Mucosa of stomach (tissue), 1 donor: Measurements from ENCODE around the gene TAF1.
"Not testable (repeated sequence)": the region's sequence is repeated elsewhere in the genome, so short reads cannot be mapped to it uniquely, and the experiment has no call there.

Experiments
- H3K27me3 ChIP-seq: one replicate; pipeline ENCODE4 v1.7.0; 2013; ENCODE audit warnings: mild to moderate bottlenecking, low read length; ENCODE audit not compliant: control insufficient read depth, insufficient read depth
- H3K36me3 ChIP-seq: one replicate; pipeline ENCODE4 v1.7.0; 2013; ENCODE audit warnings: low read length; ENCODE audit not compliant: control insufficient read depth, insufficient read depth
- H3K4me1 ChIP-seq: one replicate; pipeline ENCODE4 v1.7.0; 2013; ENCODE audit warnings: mild to moderate bottlenecking, low read length; ENCODE audit not compliant: control insufficient read depth, insufficient read depth
- H3K4me3 ChIP-seq: one replicate; pipeline ENCODE4 v1.7.0; 2013; ENCODE audit warnings: low read length
- H3K9ac ChIP-seq: one replicate; pipeline ENCODE4 v1.7.0; 2013; ENCODE audit warnings: mild to moderate bottlenecking, low read length, moderate library complexity
- H3K9me3 ChIP-seq: one replicate; pipeline ENCODE4 v1.7.0; 2013; ENCODE audit warnings: mild to moderate bottlenecking, low read length, moderate library complexity; ENCODE audit not compliant: control insufficient read depth
- donor health status: Pancreatic carcinoma.

The TAF1 gene

GRCh38 chrX:71366674-71367256 lies 608 bp downstream of the TAF1 start:
- H3K4me3 ChIP-seq, result peak overlapping the region; percentile 38
- H3K36me3 ChIP-seq, result no peaks in the 10 kb centered on the region
- no peaks in the 10 kb centered on the region for H3K9me3 ChIP-seq
- peak overlapping the region; percentile 75 for H3K9ac ChIP-seq
- peaks cover 4% of the 10 kb centered on the region for H3K4me1 ChIP-seq
- no peaks in the 10 kb centered on the region for H3K27me3 ChIP-seq

- Histone ChIP-seq H3K27me3 (no peaks in the 10 kb centered on the region), H3K36me3 (no peaks in the 10 kb centered on the region), H3K4me3 (peak overlapping the region; percentile 38), H3K9me3 (no peaks in the 10 kb centered on the region), H3K4me1 (peaks cover 4% of the 10 kb centered on the region), H3K9ac (peak overlapping the region; percentile 75)
These were observed 1.2 kb downstream of the TAF1 start for GRCh38 chrX:71367396-71367795.

- Histone ChIP-seq H3K27me3 (no peaks in the 10 kb centered on the region), H3K36me3 (peaks cover under 1% of the 10 kb centered on the region), H3K4me3 (no peak overlapping the region), H3K4me1 (peaks cover 4% of the 10 kb centered on the region), H3K9me3 (no peaks in the 10 kb centered on the region), H3K9ac (no peak overlapping the region)
These were observed 6.2 kb downstream of the TAF1 start for GRCh38 chrX:71372388-71372787.

GRCh38 chrX:71378732-71379131 lies 12.6 kb downstream of the TAF1 start:
- Histone ChIP-seq H3K27me3 (no peaks in the 10 kb centered on the region), H3K4me1 (no peaks in the 10 kb centered on the region), H3K36me3 (peaks cover 7% of the 10 kb centered on the region), H3K9me3 (no peaks in the 10 kb centered on the region), H3K9ac (no peak overlapping the region), H3K4me3 (no peak overlapping the region)

- not testable (repeated sequence) for H3K4me3 ChIP-seq, H3K36me3 ChIP-seq, H3K27me3 ChIP-seq, H3K9ac ChIP-seq, H3K4me1 ChIP-seq, H3K9me3 ChIP-seq
These were observed 25.6 kb downstream of the TAF1 start for GRCh38 chrX:71391725-71392124.

GRCh38 chrX:71393919-71394318 lies 27.8 kb downstream of the TAF1 start:
- Histone ChIP-seq H3K27me3 (no peaks in the 10 kb centered on the region), H3K4me3 (no peak overlapping the region), H3K9ac (no peak overlapping the region), H3K4me1 (no peaks in the 10 kb centered on the region), H3K9me3 (no peaks in the 10 kb centered on the region), H3K36me3 (no peaks in the 10 kb centered on the region)

- Histone ChIP-seq H3K36me3 (no peaks in the 10 kb centered on the region), H3K27me3 (no peaks in the 10 kb centered on the region), H3K9ac (no peak overlapping the region), H3K9me3 (no peaks in the 10 kb centered on the region), H3K4me3 (no peak overlapping the region), H3K4me1 (no peaks in the 10 kb centered on the region)
These were observed 30.4 kb downstream of the TAF1 start for GRCh38 chrX:71396576-71396975.

GRCh38 chrX:71400710-71401109 lies 34.6 kb downstream of the TAF1 start:
- Histone ChIP-seq H3K4me3 (no peak overlapping the region), H3K36me3 (no peaks in the 10 kb centered on the region), H3K27me3 (no peaks in the 10 kb centered on the region), H3K4me1 (no peaks in the 10 kb centered on the region), H3K9me3 (no peaks in the 10 kb centered on the region), H3K9ac (no peak overlapping the region)

- not testable (repeated sequence) for H3K27me3 ChIP-seq, H3K9ac ChIP-seq, H3K36me3 ChIP-seq, H3K4me1 ChIP-seq, H3K9me3 ChIP-seq, H3K4me3 ChIP-seq
These were observed 50.1 kb downstream of the TAF1 start for GRCh38 chrX:71416260-71416659.

- Histone ChIP-seq H3K9me3 (no peaks in the 10 kb centered on the region), H3K9ac (no peak overlapping the region), H3K4me1 (no peaks in the 10 kb centered on the region), H3K27me3 (no peaks in the 10 kb centered on the region), H3K36me3 (no peaks in the 10 kb centered on the region), H3K4me3 (no peak overlapping the region)
These were observed 54.5 kb downstream of the TAF1 start for GRCh38 chrX:71420686-71421085.

GRCh38 chrX:71432733-71433132 lies 66.6 kb downstream of the TAF1 start:
- Histone ChIP-seq H3K36me3 (no peaks in the 10 kb centered on the region), H3K27me3 (no peaks in the 10 kb centered on the region), H3K9me3 (no peaks in the 10 kb centered on the region), H3K4me3 (no peak overlapping the region), H3K4me1 (no peaks in the 10 kb centered on the region), H3K9ac (no peak overlapping the region)

GRCh38 chrX:71438750-71439149 lies 72.6 kb downstream of the TAF1 start:
- Histone ChIP-seq H3K4me3 (no peak overlapping the region), H3K27me3 (no peaks in the 10 kb centered on the region)

GRCh38 chrX:71439420-71439819 lies 73.3 kb downstream of the TAF1 start:
- Histone ChIP-seq H3K4me3 (no peak overlapping the region), H3K36me3 (no peaks in the 10 kb centered on the region), H3K9ac (no peak overlapping the region), H3K27me3 (no peaks in the 10 kb centered on the region), H3K4me1 (no peaks in the 10 kb centered on the region), H3K9me3 (no peaks in the 10 kb centered on the region)

More at GRCh38 chrX:71438750-71439149, 72.6 kb downstream of the TAF1 start:
- no peaks in the 10 kb centered on the region for H3K36me3 ChIP-seq
- H3K9ac ChIP-seq, result no peak overlapping the region
- H3K4me1 ChIP-seq, result no peaks in the 10 kb centered on the region
- H3K9me3 ChIP-seq, result no peaks in the 10 kb centered on the region
